ENCODE results near the gene SEC22A.
A peak's percentile ranks its signal among the peaks of the same experiment; 100 is the strongest.

SEC22A gene, protein sequence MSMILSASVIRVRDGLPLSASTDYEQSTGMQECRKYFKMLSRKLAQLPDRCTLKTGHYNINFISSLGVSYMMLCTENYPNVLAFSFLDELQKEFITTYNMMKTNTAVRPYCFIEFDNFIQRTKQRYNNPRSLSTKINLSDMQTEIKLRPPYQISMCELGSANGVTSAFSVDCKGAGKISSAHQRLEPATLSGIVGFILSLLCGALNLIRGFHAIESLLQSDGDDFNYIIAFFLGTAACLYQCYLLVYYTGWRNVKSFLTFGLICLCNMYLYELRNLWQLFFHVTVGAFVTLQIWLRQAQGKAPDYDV

DNA sequence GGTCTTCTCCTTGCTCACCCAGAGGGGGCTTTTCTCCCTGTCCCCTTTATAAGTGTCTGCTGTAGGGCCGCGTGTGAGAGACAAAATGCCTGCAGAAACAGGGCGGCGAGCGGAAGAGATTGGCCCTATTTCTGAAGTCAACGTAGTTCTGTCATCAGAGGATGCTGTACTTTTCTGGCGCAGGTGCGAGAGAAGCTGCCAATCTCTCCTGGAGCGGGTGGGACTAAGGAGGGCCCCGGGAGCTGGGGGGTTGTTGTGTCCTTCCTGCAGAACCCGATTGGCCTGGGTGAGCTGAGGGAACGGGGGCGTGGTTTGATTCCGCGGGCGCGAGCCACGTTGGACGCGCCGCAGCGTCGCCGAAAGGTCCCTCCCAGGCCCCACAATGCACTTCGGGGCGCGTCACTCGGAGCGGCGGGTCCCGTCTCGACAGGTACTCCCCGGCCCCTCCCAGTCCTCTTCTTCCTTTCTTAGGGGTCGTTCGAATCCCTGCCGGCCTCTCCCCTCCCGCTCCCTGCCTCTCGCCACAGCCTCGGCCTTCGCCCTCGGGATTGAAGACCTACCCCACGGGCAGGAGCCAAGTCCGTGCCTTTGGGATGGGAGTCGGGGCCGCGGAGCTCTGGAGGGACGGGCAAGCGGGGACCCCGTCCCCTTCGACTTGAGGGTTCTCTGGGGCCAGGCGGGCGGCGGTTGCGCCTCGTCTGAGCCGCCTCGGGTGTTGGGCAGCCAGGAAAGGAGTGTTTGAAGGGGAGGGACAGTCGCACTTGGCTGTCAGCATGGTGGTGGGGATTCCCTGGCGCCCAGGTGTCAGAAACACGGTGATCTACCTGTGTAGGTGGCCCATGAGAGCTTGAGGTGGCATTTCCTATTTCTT is at the start of gene SEC22A:
SEC22A (plus strand) TSS at position 387 of the 871 bp plus-strand sequence. CDS start 7,275 bp downstream, outside the sequence.
- TF ChIP-seq SP1 (IDR thresholded peaks at IDR 0.05) (no peak), PKNOX1 (IDR thresholded peaks at IDR 0.05) (peak; percentile 93), L3MBTL2 (conservative IDR thresholded peaks at IDR 0.05) (peak; percentile 38; the same call in 1 of the 2 replicates)
- ChIA-PET POLR2A (interaction anchor here (0.6 to 1.4 kb wide), 38 partner anchors 9 to 818 kb away, joined by 3 to 14 read pairs (median 4); partner anchors contain the start of genes FAM162A and SEMA5B), CTCF (interaction anchor here (0.5 to 0.7 kb wide), 2 partner anchors 60 to 404 kb away, joined by 3 read pairs; no protein-coding TSS in a partner anchor)
- DNase-seq (ENCODE audit: extremely low spot score): peak; percentile 94

DNA sequence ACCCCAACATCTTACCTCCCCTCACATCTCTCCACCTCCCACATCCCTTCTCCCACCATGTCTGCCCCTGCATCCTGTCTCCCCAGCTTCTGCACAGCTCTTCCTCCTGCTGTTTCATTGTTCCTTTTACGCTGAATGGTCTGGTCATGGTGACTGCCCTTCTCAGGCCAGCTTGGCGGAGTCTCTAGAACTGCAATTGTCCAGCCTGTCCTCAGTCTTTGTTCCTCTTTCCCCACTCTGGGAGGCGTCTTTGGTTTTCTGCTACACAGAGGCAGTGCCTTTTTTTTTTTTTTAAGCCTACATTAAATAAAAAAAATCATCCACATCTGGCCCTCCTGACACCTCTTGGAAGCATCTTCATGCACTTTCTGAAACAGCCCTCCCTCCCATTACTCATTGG is 49.1 kb upstream of the SEC22A start:
- TF ChIP-seq FOXK2 (IDR thresholded peaks at IDR 0.05) (no peak), SP1 (IDR thresholded peaks at IDR 0.05) (no peak), NFRKB (IDR thresholded peaks at IDR 0.05) (no peak), ELF4 (IDR thresholded peaks at IDR 0.05) (no peak), CTBP1 (IDR thresholded peaks at IDR 0.05; ENCODE audit: borderline replicate concordance) (no peak)
- DNase-seq (ENCODE audit: extremely low spot score): no peak
- ChIA-PET POLR2A (interaction anchor here (1.4 kb wide), 1 partner anchor 49 kb away, joined by 3 read pairs; the partner anchor contains the start of gene SEC22A), CTCF (no interaction called here)

DNA sequence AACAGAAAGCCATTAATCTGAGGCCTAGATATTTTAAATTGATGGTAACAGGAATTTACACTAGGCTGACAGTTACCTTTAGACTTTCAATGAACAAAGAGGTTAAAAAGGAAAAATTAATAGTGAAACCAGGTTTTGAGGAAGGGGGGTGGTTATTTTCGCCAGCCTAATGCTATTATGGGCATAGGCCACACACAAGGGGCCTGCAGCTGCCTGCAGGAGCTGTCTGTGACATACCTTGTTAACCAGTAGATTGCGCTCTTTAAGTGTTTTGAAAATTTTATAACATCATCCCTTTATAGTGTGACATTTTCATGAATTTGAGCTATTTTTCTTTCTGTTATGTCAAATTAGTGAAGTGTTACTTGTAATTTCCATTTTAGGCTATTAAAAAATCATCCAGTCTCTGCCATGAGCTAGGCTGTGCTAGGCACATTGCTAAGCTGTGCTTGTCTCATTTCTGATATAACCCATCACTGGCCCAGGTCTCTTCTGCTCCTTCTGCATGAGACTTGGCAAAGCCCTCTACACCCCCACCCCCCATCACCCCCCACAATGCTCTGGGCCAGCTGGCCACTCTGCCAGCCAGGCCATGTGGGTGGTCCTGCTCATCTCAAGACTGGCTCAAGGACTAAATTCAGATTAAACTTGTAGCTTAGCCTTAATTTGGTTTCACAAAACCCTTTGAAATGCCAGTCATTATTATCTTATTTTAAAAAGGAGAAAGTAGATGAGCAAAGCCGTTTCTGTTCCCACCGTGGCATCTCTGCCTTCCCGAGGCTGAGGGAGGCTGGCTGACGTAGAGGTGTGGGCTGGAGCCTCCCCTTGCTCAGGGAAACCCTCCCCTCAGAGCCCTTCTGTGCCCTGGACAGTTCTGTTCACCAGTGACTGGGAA is 48.4 kb upstream of the SEC22A start:
- ChIA-PET POLR2A (interaction anchor here (1.4 kb wide), 1 partner anchor 48 kb away, joined by 3 read pairs; the partner anchor contains the start of gene SEC22A), CTCF (no interaction called here)
- TF ChIP-seq HDGF (IDR thresholded peaks at IDR 0.05; ENCODE audit: borderline replicate concordance) (no peak), FOXA1 (IDR thresholded peaks at IDR 0.05) (no peak), CTBP1 (IDR thresholded peaks at IDR 0.05; ENCODE audit: borderline replicate concordance) (no peak)
- no peak for DNase-seq (ENCODE audit: extremely low spot score)

DNA sequence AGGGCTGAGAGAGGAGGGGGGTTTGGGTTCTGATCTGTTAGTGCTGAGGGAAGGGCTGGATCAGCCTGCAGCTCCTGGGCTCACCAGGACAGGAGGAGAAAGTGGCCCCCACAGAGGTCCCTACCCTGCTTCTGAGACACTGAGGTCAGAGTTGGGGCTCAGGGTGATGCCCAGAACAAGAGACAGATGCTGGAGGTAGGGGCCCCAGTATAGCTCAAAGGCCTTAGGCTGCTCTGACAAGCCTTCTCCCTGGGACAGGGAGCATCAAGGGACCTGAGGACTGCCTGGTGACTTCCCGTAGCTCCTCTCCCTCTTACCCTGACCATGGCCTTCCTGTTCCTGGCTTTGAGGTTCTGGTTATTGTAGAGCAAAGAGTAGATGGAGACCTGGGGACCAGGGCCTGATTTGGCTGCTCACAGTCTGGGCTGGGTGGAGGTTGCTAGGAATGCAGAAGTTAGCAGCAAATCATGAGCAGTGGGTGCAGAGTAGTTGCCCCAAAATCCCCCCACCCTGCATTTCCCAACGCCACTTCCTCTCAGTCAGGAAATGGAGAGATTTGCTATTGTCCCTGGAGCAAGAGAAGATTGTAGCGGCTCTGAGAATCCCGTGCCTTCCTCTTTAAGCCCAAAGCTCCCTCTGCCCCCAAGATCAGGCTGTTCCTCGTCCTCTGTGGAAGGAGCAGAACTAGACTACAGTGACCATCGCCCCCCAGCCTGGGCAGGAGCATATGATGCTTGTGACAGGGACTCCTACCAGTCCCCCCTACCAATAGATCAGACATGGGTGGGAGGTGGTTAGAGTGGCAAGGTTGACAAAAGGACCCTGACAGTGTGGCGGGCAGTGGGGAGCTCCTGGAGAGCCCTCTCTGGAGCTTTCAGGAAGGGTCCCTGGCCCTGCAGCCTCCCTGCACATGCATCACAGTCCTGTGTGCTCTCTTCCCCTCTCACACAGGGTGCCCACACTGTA is 47.4 kb upstream of the SEC22A start:
- TF ChIP-seq SP1 (IDR thresholded peaks at IDR 0.05): no peak
- no peak for TF ChIP-seq NFRKB (IDR thresholded peaks at IDR 0.05)
- TF ChIP-seq FOXA1 (IDR thresholded peaks at IDR 0.05): no peak
- TF ChIP-seq FOXM1 (IDR thresholded peaks at IDR 0.05; ENCODE audit: borderline replicate concordance): no peak
- TF ChIP-seq BHLHE40 (IDR thresholded peaks at IDR 0.05; ENCODE audit: borderline replicate concordance): no peak
- no peak for TF ChIP-seq PKNOX1 (IDR thresholded peaks at IDR 0.05)
- ChIA-PET CTCF (no interaction called here), POLR2A (interaction anchor here (1.4 kb wide), 1 partner anchor 47 kb away, joined by 3 read pairs; the partner anchor contains the start of gene SEC22A)
- no peak for DNase-seq (ENCODE audit: extremely low spot score)

- ChIA-PET POLR2A (no interaction called here), CTCF (no interaction called here)
- no peak for DNase-seq (ENCODE audit: extremely low spot score)
- TF ChIP-seq SP1 (IDR thresholded peaks at IDR 0.05): no peak
- no peak for TF ChIP-seq CTBP1 (IDR thresholded peaks at IDR 0.05; ENCODE audit: borderline replicate concordance)
- no peak for TF ChIP-seq ZNF384 (IDR thresholded peaks at IDR 0.05)
- TF ChIP-seq ELF4 (IDR thresholded peaks at IDR 0.05): no peak
- TF ChIP-seq FOXM1 (IDR thresholded peaks at IDR 0.05; ENCODE audit: borderline replicate concordance): no peak
- TF ChIP-seq TARDBP (IDR thresholded peaks at IDR 0.05): no peak
- TF ChIP-seq NFRKB (IDR thresholded peaks at IDR 0.05): no peak
Observed at GRCh38 chr3:123155471-123156011, 46.2 kb upstream of the SEC22A start.

DNA sequence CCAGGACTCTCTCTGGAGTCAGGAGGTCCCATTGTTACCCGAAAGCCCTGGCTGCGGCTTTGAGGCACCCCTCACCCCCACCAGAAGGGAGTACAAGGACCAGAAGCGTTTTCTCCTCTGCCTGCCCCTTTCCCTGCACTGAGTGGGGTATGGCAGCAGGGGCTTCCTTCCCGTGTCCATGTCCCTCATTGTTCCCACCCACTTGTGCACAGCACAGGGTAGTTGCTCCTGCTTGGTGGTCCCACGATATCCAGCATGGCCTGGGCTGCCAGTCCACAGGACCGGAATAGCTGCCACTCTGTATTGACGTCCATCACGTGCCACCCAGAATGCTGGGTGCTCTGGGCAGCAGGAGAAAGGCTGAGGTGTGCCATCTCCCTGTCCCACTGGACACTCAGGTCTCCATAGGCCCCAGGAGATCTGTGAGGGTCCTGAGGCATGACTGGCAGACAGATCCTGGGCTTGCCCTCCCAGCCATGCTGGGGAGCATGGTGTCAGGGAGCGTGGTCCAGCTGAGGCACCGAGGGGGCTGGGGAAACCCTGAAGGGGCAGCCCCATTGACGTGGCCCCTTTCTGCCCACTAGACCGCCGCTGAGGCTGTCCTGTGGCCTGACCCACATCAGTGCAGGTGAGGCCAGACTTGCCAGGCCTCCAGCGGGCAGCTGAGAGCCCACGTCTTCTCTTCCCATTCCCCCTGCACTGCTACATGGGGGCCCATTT is 45.3 kb upstream of the SEC22A start:
- no peak for TF ChIP-seq BHLHE40 (IDR thresholded peaks at IDR 0.05; ENCODE audit: borderline replicate concordance)
- TF ChIP-seq SP1 (IDR thresholded peaks at IDR 0.05): no peak
- no peak for TF ChIP-seq PKNOX1 (IDR thresholded peaks at IDR 0.05)
- no peak for TF ChIP-seq ARNT (IDR thresholded peaks at IDR 0.05)
- TF ChIP-seq ELF4 (IDR thresholded peaks at IDR 0.05): no peak
- TF ChIP-seq CTBP1 (IDR thresholded peaks at IDR 0.05; ENCODE audit: borderline replicate concordance): no peak
- no peak for TF ChIP-seq LEF1 (IDR thresholded peaks at IDR 0.05; ENCODE audit: borderline replicate concordance)
- no peak for TF ChIP-seq FOXK2 (IDR thresholded peaks at IDR 0.05)
- TF ChIP-seq FOXM1 (IDR thresholded peaks at IDR 0.05; ENCODE audit: borderline replicate concordance): no peak
- no peak for TF ChIP-seq TARDBP (IDR thresholded peaks at IDR 0.05)
- no peak for TF ChIP-seq NFRKB (IDR thresholded peaks at IDR 0.05)
- no peak for TF ChIP-seq FOXA1 (IDR thresholded peaks at IDR 0.05)
- TF ChIP-seq L3MBTL2 (conservative IDR thresholded peaks at IDR 0.05): no peak
- no peak for TF ChIP-seq SUZ12 (IDR thresholded peaks at IDR 0.05)
- TF ChIP-seq HDGF (IDR thresholded peaks at IDR 0.05; ENCODE audit: borderline replicate concordance): no peak
- CTCF ChIA-PET: no interaction called here
- DNase-seq (ENCODE audit: extremely low spot score): no peak
- POLR2A ChIA-PET: no interaction called here

Measured in HEK293T (cell line).